Progenitor cell of endocrine pancreas (in vitro differentiated cells): ENCODE data around the gene SSBP2. TPM values are rescaled to one million over a fixed set of nuclear protein-coding genes. Genes with fewer than 3 reads are reported as not detected.
"Not testable (repeated sequence)": the region's sequence is repeated elsewhere in the genome, so short reads cannot be mapped to it uniquely, and the experiment has no call there.

ENCODE experiments used
- DNase-seq: peaks from one replicate; pipeline ENCODE4 v3.0.0; 2021; ENCODE audit warnings: low spot score; ENCODE audit not compliant: unreplicated experiment
- H3K27ac Mint-ChIP-seq: 2 replicates; pipeline ENCODE4 v1.8.0; 2021; ENCODE audit warnings: mild to moderate bottlenecking, moderate library complexity, mixed read lengths
- H3K27me3 Mint-ChIP-seq: 2 replicates; pipeline ENCODE4 v1.8.0; 2021; ENCODE audit warnings: mixed read lengths
- H3K36me3 Mint-ChIP-seq: 2 replicates; pipeline ENCODE4 v1.8.0; 2022; ENCODE audit warnings: mixed read lengths; ENCODE audit not compliant: insufficient read depth
- H3K4me1 Mint-ChIP-seq: 2 replicates; pipeline ENCODE4 v1.8.0; 2021; ENCODE audit warnings: low read depth, mixed read lengths
- H3K4me3 Mint-ChIP-seq: 2 replicates; pipeline ENCODE4 v1.8.0; 2021; ENCODE audit warnings: low read depth, mild to moderate bottlenecking, moderate library complexity, mixed read lengths
- H3K9me3 Mint-ChIP-seq: 2 replicates; pipeline ENCODE4 v1.8.0; 2021; ENCODE audit warnings: low read depth, mixed read lengths
- total RNA-seq: library from RNA; stranded (reverse); gene quantifications from 2 replicates; pipeline ENCODE4 v1.2.1, GENCODE V29; 2021
- TF ChIP-seq, protein P1 (sequence below): fragments of 200-600 bp; sonication (generic); IDR thresholded peaks from one replicate; pipeline ENCODE4 v1.5.0; 2021; ENCODE audit warnings: antibody characterized with exemption, mild to moderate bottlenecking; ENCODE audit not compliant: unreplicated experiment

The SSBP2 gene
- total RNA-seq, 1 donor from 2014 or later = 66.6 TPM

DNA sequence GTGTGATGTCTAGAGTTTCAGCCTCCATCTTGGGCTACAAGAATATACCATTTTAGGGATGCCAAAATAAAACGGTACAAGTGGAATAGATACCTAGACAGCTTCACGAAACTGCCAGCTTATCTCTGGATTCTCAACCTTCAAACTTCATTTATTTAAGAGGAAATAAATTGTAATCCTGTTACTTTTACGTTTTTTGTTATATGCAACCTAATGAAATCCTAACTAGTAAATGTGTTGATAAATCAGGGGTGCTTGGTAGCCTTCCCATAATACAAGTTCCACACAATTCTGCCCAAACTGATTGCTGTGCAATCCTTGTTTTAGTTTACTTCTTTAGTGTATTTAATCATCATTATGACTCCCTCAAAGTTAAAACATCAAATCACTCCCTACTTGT, 75.5 kb downstream of the SSBP2 start:
- DNase-seq = no peak
- Mint-ChIP-seq H3K36me3 (peaks cover 7% of the 10 kb centered on the region), H3K4me3 (no peak overlapping the region), H3K4me1 (peaks cover 14% of the 10 kb centered on the region), H3K27me3 (no peaks in the 10 kb centered on the region), H3K27ac (no peak overlapping the region), H3K9me3 (peaks cover 15% of the 10 kb centered on the region)
- TF ChIP-seq, protein P1, sequence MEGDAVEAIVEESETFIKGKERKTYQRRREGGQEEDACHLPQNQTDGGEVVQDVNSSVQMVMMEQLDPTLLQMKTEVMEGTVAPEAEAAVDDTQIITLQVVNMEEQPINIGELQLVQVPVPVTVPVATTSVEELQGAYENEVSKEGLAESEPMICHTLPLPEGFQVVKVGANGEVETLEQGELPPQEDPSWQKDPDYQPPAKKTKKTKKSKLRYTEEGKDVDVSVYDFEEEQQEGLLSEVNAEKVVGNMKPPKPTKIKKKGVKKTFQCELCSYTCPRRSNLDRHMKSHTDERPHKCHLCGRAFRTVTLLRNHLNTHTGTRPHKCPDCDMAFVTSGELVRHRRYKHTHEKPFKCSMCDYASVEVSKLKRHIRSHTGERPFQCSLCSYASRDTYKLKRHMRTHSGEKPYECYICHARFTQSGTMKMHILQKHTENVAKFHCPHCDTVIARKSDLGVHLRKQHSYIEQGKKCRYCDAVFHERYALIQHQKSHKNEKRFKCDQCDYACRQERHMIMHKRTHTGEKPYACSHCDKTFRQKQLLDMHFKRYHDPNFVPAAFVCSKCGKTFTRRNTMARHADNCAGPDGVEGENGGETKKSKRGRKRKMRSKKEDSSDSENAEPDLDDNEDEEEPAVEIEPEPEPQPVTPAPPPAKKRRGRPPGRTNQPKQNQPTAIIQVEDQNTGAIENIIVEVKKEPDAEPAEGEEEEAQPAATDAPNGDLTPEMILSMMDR = no peak

- Mint-ChIP-seq H3K4me1 (peaks cover 8% of the 10 kb centered on the region), H3K9me3 (peaks cover 9% of the 10 kb centered on the region), H3K36me3 (peaks cover 10% of the 10 kb centered on the region), H3K27me3 (no peaks in the 10 kb centered on the region), H3K4me3 (no peak overlapping the region), H3K27ac (no peak overlapping the region)
- DNase-seq = no peak
- TF ChIP-seq, protein P1 = no peak
Measured at GRCh38 chr5:81665795-81666194, 85.1 kb downstream of the SSBP2 start.

DNA sequence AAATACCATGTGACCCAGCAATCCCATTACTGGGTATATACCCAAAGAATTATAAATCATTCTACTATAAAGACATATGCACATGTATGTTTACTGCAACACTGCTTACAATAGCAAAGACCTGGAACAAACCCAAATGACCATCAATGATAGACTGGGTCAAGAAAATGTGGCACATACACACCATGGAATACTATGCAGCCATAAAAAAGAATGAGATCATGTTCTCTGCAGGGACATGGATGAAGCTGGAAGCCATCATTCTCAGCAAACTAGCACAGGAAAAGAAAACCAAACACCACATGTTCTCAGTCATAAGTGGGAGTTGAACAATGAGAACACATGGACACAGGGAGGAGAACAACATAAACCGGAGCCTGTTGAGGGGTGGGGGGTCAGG, 90.3 kb downstream of the SSBP2 start:
- H3K27ac Mint-ChIP-seq = not testable (repeated sequence)
- Mint-ChIP-seq H3K36me3 (peaks cover 15% of the 10 kb centered on the region), H3K9me3 (peaks cover 16% of the 10 kb centered on the region)

GRCh38 chr5:81657386-81657785, 93.5 kb downstream of the SSBP2 start:
- H3K9me3 Mint-ChIP-seq = peaks cover 16% of the 10 kb centered on the region
- H3K4me1 Mint-ChIP-seq = peaks cover 1% of the 10 kb centered on the region
- H3K27me3 Mint-ChIP-seq = no peaks in the 10 kb centered on the region
- H3K27ac Mint-ChIP-seq = no peak overlapping the region
- peaks cover 19% of the 10 kb centered on the region for H3K36me3 Mint-ChIP-seq
- TF ChIP-seq, protein P1 = no peak
- H3K4me3 Mint-ChIP-seq = no peak overlapping the region
- DNase-seq = no peak

More for the DNA sequence above, 90.3 kb downstream of the SSBP2 start:
- not testable (repeated sequence) for H3K4me3 Mint-ChIP-seq, DNase-seq, H3K27me3 Mint-ChIP-seq, H3K4me1 Mint-ChIP-seq

- Mint-ChIP-seq H3K4me3 (no peak overlapping the region), H3K9me3 (peaks cover 15% of the 10 kb centered on the region), H3K27me3 (no peaks in the 10 kb centered on the region), H3K27ac (no peak overlapping the region), H3K36me3 (peaks cover 18% of the 10 kb centered on the region), H3K4me1 (peaks cover 1% of the 10 kb centered on the region)
- TF ChIP-seq, protein P1 = no peak
- no peak for DNase-seq
Measured at GRCh38 chr5:81656783-81657182, 94.1 kb downstream of the SSBP2 start.

DNA sequence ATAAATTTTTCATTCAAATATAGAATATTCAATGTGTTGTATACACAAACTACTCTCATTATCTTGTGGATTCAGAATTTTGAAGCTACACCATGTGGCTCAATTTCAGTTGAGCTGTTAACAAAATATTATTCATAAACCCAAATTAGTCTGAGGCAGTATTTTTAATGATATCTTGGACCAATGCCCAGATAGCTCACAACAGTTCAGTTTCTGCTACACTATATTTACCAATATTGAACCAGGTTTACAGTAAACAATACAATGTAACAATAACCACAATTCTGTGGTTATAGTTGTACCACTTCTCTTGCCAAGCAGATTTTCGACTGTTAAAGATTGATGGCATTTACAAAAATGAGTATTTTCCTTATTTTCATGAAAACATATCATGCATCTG, 99.9 kb downstream of the SSBP2 start:
- TF ChIP-seq, protein P1 = no peak
- Mint-ChIP-seq H3K9me3 (no peaks in the 10 kb centered on the region), H3K27me3 (no peaks in the 10 kb centered on the region), H3K36me3 (peaks cover 9% of the 10 kb centered on the region), H3K4me3 (no peak overlapping the region), H3K27ac (no peak overlapping the region), H3K4me1 (no peaks in the 10 kb centered on the region)
- no peak for DNase-seq
